KOPT-K1 (cell line): ENCODE data around the gene OR10T2.
"Not testable (repeated sequence)": the region's sequence is repeated elsewhere in the genome, so short reads cannot be mapped to it uniquely, and the experiment has no call there.

Experiments used
- H3K27ac ChIP-seq: fragments of 200-600 bp; sonication (generic); 2 replicates; pipeline ENCODE4 v1.5.1; 2016; ENCODE audit warnings: antibody characterized with exemption, mild to moderate bottlenecking, low read depth, low read length; ENCODE audit not compliant: poor library complexity, severe bottlenecking
- H3K36me3 ChIP-seq: fragments of 200-600 bp; sonication (generic); 2 replicates; pipeline ENCODE4 v1.5.1; 2017; ENCODE audit warnings: antibody characterized with exemption, mild to moderate bottlenecking, low read length, moderate library complexity; ENCODE audit not compliant: insufficient read depth
- H3K9me3 ChIP-seq: fragments of 200-600 bp; sonication (generic); 2 replicates; pipeline ENCODE4 v1.5.1; 2017; ENCODE audit warnings: antibody characterized with exemption, low read length, mild to moderate bottlenecking; ENCODE audit not compliant: insufficient read depth, poor library complexity, severe bottlenecking

Gene OR10T2

DNA sequence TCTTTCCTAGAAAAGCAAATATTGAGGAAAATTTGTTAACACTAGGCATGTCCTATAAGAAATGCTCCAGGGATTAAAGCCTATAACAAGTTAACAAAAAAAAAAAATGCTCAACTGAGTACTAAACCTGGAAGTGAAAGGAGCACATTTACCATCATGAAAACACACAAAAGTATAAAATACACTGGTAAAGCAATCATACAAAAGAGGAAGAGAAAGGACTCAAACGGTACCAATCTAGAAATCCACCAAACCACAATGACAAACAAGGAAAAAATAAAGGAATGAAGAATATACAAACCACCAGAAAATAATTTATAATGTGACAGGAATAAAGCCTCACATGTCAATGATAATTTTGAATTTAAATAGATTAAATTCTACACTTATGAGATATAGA, 24.4 kb downstream of the OR10T2 start:
- Histone ChIP-seq H3K27ac (no peak overlapping the region), H3K9me3 (peaks cover 59% of the 10 kb centered on the region), H3K36me3 (no peaks in the 10 kb centered on the region)

DNA sequence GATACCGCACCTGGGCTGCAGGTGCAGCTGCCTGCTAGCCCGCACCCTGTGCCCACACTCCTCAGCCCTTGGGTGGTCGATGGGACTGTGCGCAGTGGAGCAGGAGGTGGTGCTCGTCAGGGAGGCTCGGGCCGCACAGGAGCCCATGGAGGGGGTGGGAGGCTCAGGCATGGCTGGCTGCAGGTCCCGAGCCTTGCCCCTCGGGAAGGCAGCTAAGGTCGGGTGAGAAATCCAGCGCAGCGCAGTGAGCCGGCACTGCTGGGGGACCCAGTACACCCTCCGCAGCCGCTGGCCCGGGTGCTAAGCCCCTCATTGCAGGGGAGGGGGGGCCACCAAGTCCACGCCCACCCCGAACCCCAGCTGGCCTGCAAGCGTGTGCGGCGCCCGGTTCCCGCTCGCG, 25.2 kb downstream of the OR10T2 start:
- H3K27ac ChIP-seq, H3K36me3 ChIP-seq: not testable (repeated sequence)
- H3K9me3 ChIP-seq = peaks cover 63% of the 10 kb centered on the region

DNA sequence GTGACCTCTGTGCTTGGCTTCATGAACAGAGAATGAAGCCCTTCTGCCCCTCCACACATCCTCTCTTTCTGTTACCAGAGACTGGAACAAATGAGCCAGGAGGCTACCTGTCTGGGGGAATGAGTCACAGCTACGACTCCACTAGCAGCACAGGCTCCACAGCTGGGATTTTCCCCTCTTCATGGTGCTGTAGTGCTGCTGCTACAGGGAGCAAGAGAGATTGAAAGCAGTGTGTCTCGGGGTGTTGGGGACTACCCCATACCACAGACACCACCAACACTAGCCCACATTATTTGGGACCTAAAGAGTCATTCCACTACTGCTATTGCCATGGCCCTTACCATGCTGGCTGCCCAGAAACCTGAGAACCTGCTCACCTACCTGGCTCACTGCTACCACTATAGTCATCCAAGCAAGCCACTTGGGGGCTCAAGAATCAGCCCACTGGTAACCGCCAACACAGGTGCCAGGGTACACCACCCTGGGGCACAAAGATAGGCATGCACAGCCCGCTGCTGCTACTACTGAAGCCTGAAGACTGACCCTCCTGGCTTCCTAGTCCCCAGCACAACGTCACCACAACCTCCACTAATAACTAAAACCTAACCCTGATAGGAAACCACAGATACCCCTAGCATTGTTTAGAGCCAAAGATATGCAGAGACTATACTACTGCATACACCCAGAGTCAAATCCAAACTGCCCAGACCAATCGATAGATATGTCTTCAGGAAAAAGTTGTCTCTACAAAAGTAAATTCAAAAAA, 27.9 kb downstream of the OR10T2 start:
- no peak overlapping the region for H3K27ac ChIP-seq
- H3K9me3 ChIP-seq = peaks cover 63% of the 10 kb centered on the region
- no peaks in the 10 kb centered on the region for H3K36me3 ChIP-seq

- H3K27ac ChIP-seq = no peak overlapping the region
- no peaks in the 10 kb centered on the region for H3K36me3 ChIP-seq
- peaks cover 44% of the 10 kb centered on the region for H3K9me3 ChIP-seq
Observed at GRCh38 chr1:158366783-158367182, 32.5 kb downstream of the OR10T2 start.

DNA sequence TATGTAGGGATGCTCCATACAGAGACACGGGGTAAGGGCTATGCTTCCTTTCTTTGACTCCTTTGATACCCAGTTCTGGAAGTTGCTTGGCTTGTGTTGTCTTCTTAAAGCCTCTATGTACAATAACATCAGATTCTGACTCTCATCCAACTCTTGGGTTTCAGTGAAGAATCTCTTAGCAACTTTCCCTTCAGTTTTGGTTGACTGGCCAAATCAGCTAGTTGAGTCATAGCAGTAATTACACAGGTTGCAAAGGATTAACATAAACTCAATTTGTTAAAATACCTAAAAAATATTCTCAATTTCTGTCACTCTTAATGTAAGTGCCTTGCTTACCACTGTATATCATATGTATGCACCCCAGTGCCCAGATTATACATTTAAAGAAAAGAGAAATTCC, 36.3 kb downstream of the OR10T2 start:
- Histone ChIP-seq H3K9me3 (peaks cover 17% of the 10 kb centered on the region), H3K27ac (peak overlapping the region; percentile 66), H3K36me3 (peaks cover 14% of the 10 kb centered on the region; the same call in 1 of the 2 replicates)

GRCh38 chr1:158362482-158362881, 36.8 kb downstream of the OR10T2 start:
- H3K36me3 ChIP-seq = peaks cover 19% of the 10 kb centered on the region; the same call in 1 of the 2 replicates
- peak overlapping the region; percentile 66 for H3K27ac ChIP-seq
- H3K9me3 ChIP-seq = peaks cover 17% of the 10 kb centered on the region

DNA sequence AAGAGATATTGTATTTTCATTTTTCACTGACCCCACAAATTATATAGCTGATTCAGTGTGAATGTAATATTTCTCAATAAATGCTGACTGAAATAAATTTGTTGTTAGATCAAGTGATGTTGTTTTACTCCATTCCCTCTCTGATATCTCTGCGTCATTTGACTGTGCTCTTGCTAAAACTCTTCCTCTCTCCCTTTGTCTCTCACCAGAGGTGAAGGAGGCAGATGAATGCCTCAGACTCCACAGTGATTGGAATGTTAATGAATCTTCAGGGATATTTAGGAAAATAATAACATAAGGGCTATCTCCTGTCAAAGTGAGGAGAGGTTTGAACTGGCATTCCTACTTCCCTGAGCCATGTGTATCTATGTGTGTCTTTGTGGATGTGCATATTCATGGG, 41.8 kb downstream of the OR10T2 start:
- H3K27ac ChIP-seq = peak overlapping the region; percentile 98
- H3K36me3 ChIP-seq = peaks cover 29% of the 10 kb centered on the region; the same call in 1 of the 2 replicates
- no peaks in the 10 kb centered on the region for H3K9me3 ChIP-seq

- H3K36me3 ChIP-seq = peaks cover 29% of the 10 kb centered on the region; the same call in 1 of the 2 replicates
- H3K27ac ChIP-seq = peak overlapping the region; percentile 98
- no peaks in the 10 kb centered on the region for H3K9me3 ChIP-seq
Observed at GRCh38 chr1:158356616-158357015, 42.6 kb downstream of the OR10T2 start.

DNA sequence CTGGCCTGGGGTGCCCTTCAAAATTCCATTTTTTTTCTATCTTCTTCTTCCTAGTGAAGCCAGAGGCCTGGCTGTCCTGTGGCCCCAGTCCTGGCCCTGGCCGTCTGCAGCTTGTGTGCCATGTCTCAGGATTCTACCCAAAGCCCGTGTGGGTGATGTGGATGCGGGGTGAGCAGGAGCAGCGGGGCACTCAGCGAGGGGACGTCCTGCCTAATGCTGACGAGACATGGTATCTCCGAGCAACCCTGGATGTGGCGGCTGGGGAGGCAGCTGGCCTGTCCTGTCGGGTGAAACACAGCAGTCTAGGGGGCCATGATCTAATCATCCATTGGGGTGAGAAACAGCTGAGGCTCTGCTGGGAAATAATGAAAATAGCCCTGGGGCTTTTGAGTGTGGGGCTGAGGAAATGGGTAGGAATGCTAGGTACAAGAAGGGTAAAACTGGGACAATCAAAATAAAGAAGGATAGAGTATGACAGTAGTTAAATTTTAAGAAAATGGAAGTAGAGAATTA, 43.4 kb downstream of the OR10T2 start:
- Histone ChIP-seq H3K9me3 (no peaks in the 10 kb centered on the region), H3K27ac (peak overlapping the region; percentile 98)

GRCh38 chr1:158354255-158354654, 45.0 kb downstream of the OR10T2 start:
- Histone ChIP-seq H3K9me3 (no peaks in the 10 kb centered on the region), H3K36me3 (peaks cover 27% of the 10 kb centered on the region; the same call in 1 of the 2 replicates), H3K27ac (peak overlapping the region; percentile 98)

More for the DNA sequence above, 43.4 kb downstream of the OR10T2 start:
- peaks cover 29% of the 10 kb centered on the region; the same call in 1 of the 2 replicates for H3K36me3 ChIP-seq

DNA sequence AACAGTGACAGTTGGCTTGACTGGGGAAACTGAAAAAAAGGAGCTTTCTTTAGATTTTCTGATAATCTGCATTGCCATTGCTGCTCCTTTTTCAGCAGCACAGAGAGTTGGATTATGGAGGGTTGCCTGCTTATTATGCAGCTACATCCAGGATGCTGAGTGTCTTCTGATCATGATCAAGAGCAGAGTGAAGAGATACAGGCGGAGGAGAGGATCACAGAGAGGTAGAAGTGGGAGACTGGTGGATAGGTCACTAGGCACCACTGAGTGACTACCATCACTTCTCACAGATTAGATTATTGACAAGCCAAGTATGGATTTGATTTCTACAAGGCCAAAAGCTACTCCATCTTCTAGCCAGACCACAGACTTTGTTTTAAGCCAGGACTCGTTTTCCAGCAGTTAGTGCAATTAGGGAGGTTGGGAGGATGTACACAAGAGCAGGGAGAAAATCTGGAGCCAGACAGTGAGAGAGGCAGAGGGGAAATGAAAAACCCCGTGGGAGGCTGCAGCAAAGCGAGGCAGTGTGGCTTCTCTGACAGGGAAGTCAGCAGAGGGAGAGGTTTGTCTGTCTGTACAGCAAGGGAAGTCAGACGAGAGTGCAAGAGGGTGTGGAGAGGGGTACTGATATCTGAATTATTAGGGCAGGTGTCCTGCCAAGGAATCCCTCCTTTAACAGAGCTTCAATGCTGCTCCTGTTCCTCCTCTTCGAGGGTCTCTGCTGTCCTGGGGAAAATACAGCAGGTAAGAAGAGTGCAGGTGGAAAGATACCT, 45.8 kb downstream of the OR10T2 start, which contains the start of gene CD1E:
Gene CD1E, plus strand, starts transcription at position 592 of the 773 bp plus-strand sequence. Its CDS starts 95 bp downstream, at position 687.
- Histone ChIP-seq H3K27ac (peak within 1 kb of the TSS; percentile 98), H3K9me3 (peaks cover 4% of the 10 kb centered on the region)

DNA sequence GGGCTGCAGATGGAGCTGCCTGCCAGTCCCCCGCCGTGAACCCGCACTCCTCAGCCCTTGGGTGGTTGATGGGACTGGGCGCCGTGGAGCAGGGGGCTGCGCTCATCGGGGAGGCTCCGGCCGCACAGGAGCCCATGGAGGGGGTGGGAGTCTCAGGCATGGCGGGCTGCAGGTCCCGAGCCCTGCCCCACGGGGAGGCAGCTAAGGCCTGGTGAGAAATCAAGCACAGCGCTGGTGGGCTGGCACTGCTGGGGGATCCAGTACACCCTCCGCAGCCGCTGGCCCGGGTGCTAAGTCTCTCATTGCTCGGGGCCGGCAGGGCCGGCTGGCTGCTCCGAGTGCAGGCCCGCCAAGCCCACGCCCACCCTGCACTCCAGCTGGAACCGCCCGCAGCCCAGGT, 50.3 kb downstream of the OR10T2 start:
- H3K27ac ChIP-seq, H3K36me3 ChIP-seq: not testable (repeated sequence)
- H3K9me3 ChIP-seq = peaks cover 38% of the 10 kb centered on the region

More for the DNA sequence above, 45.8 kb downstream of the OR10T2 start, which contains the start of gene CD1E:
- H3K36me3 ChIP-seq = peaks cover 20% of the 10 kb centered on the region; the same call in 1 of the 2 replicates
